Neuronal stem cell (in vitro differentiated cells): Measurements from ENCODE around the gene RANBP17.

ENCODE experiments used
- DNase-seq: peaks from one replicate; pipeline ENCODE4 v3.0.0-alpha.2; 2013; ENCODE audit warnings: low spot score
- H2AFZ ChIP-seq: one replicate; pipeline ENCODE4 v1.6.1; 2013; ENCODE audit warnings: mild to moderate bottlenecking, low read length, inconsistent platforms
- H2AK5ac ChIP-seq: 2 replicates; pipeline ENCODE4 v1.6.1; 2013; ENCODE audit warnings: low read depth, mild to moderate bottlenecking, inconsistent platforms, low read length, moderate library complexity, mixed read lengths
- H2BK120ac ChIP-seq: 2 replicates; pipeline ENCODE4 v1.6.1; 2013; ENCODE audit warnings: low read depth, mild to moderate bottlenecking, inconsistent platforms, low read length, moderate library complexity, mixed read lengths
- H2BK12ac ChIP-seq: one replicate; pipeline ENCODE4 v1.6.1; 2013; ENCODE audit warnings: low read length, inconsistent platforms
- H2BK15ac ChIP-seq: 2 replicates; pipeline ENCODE4 v1.6.1; 2013; ENCODE audit warnings: mild to moderate bottlenecking, low read length, inconsistent platforms, mixed read lengths
- H2BK5ac ChIP-seq: one replicate; pipeline ENCODE4 v1.6.1; 2013; ENCODE audit warnings: inconsistent platforms, mild to moderate bottlenecking, low read length, moderate library complexity
- H3K14ac ChIP-seq: one replicate; pipeline ENCODE4 v1.6.1; 2013; ENCODE audit warnings: low read length, inconsistent platforms
- H3K18ac ChIP-seq: 2 replicates; pipeline ENCODE4 v1.6.1; 2013; ENCODE audit warnings: low read length, inconsistent platforms
- H3K23ac ChIP-seq: 2 replicates; pipeline ENCODE4 v1.6.1; 2013; ENCODE audit warnings: low read depth, mild to moderate bottlenecking, mixed read lengths, low read length, inconsistent platforms; ENCODE audit not compliant: poor library complexity
- H3K27ac ChIP-seq: replicated peaks from 3 replicates; pipeline ENCODE4 v1.5.1; 2013; ENCODE audit warnings: low read length, inconsistent platforms
- H3K27me3 ChIP-seq, 3 experiments: 2 replicates each; pipeline ENCODE4 v1.6.1; 2013; ENCODE audit warnings: low read length in 3 of 3, mild to moderate bottlenecking in 2 of 3, inconsistent platforms in 1 of 3, low read depth in 1 of 3, mixed read lengths in 1 of 3, moderate library complexity in 1 of 3; ENCODE audit not compliant: control insufficient read depth in 3 of 3, insufficient read depth in 3 of 3
- H3K36me3 ChIP-seq, 2 donors: replicated peaks in 1 of 2; 2 replicates each; pipeline ENCODE4 v1.6.1; 2013; ENCODE audit warnings: low read length in 2 of 2; ENCODE audit not compliant: control insufficient read depth in 2 of 2, insufficient read depth in 2 of 2
- H3K4ac ChIP-seq: 2 replicates; pipeline ENCODE4 v1.6.1; 2013; ENCODE audit warnings: inconsistent platforms, mild to moderate bottlenecking, low read length, moderate library complexity
- H3K4me1 ChIP-seq, 2 donors: 1 replicate in 1 of 2; 2 replicates in 1 of 2; pipeline ENCODE4 v1.6.1; 2013; ENCODE audit warnings: low read length in 2 of 2, low read depth in 1 of 2; ENCODE audit not compliant: control insufficient read depth in 2 of 2, insufficient read depth in 1 of 2
- H3K4me2 ChIP-seq: one replicate; pipeline ENCODE4 v1.6.1; 2013; ENCODE audit warnings: mild to moderate bottlenecking, low read length, inconsistent platforms; ENCODE audit not compliant: insufficient read depth, poor library complexity, severe bottlenecking
- H3K4me3 ChIP-seq, 2 donors: 2 replicates each; pipeline ENCODE4 v1.5.1; 2013; ENCODE audit warnings: low read length in 2 of 2, mild to moderate bottlenecking in 2 of 2, inconsistent platforms in 1 of 2, moderate library complexity in 1 of 2
- H3K79me1 ChIP-seq: one replicate; pipeline ENCODE4 v1.6.1; 2013; ENCODE audit warnings: low read depth, mild to moderate bottlenecking, inconsistent platforms, low read length, moderate library complexity
- H3K9ac ChIP-seq: one replicate; pipeline ENCODE4 v1.6.1; 2013; ENCODE audit warnings: mild to moderate bottlenecking, low read depth, low read length, inconsistent platforms; ENCODE audit not compliant: poor library complexity
- H3K9me3 ChIP-seq, 2 donors: replicated peaks in 1 of 2; 2 replicates each; pipeline versions ENCODE3 to v1.6.1; 2013; ENCODE audit warnings: low read length in 2 of 2, mild to moderate bottlenecking in 2 of 2, inconsistent platforms in 1 of 2, low read depth in 1 of 2, mixed read lengths in 1 of 2, moderate library complexity in 1 of 2; ENCODE audit not compliant: control insufficient read depth in 2 of 2, insufficient read depth in 1 of 2
- H4K8ac ChIP-seq: one replicate; pipeline ENCODE4 v1.6.1; 2013; ENCODE audit warnings: low read depth, mild to moderate bottlenecking, inconsistent platforms, low read length, moderate library complexity
- H4K91ac ChIP-seq: one replicate; pipeline ENCODE4 v1.6.1; 2013; ENCODE audit warnings: low read length, low read depth, mild to moderate bottlenecking, inconsistent platforms; ENCODE audit not compliant: poor library complexity
- WGBS, 2 donors: extraction: QIAGEN DNeasy Blood & Tissue Kit; methylation state at CpG; one replicate each; pipeline ENCODE4 v1.1.7; 2013; ENCODE audit warnings: missing lambda C conversion rate in 2 of 2, mixed read lengths in 1 of 2; ENCODE audit not compliant: insufficient read length in 2 of 2, insufficient replicate concordance in 1 of 2; ENCODE audit errors: extremely low coverage in 2 of 2; 5-methylcytosine and 5-hydroxymethylcytosine counted together

Gene RANBP17

GRCh38 chr5:171313481-171314206 lies 451.8 kb downstream of the RANBP17 start:
- Histone ChIP-seq H3K4me2 (no peak overlapping the region), H2BK120ac (no peak overlapping the region), H3K27me3 (peaks cover 81 to 100% (median 98%) of the 10 kb centered on the region in 3 experiments), H3K9me3 (peaks cover 0 to 4% of the 10 kb centered on the region in 2 donors), H3K14ac (no peak overlapping the region), H3K79me1 (no peaks in the 10 kb centered on the region), H3K4me1 (peaks cover 6 to 16% of the 10 kb centered on the region in 2 donors), H3K23ac (no peak overlapping the region), H4K8ac (no peak overlapping the region), H2BK5ac (no peak overlapping the region), H3K4me3 (no peak overlapping the region), H2BK12ac (no peak overlapping the region), H3K36me3 (no peaks in the 10 kb centered on the region), H3K27ac (no peak overlapping the region), H2BK15ac (no peak overlapping the region), H4K91ac (no peak overlapping the region), H3K4ac (no peak overlapping the region), H2AK5ac (peak overlapping the region; percentile 28), H3K18ac (peak overlapping the region; percentile 80), H2AFZ (peak overlapping the region; percentile 35), H3K9ac (peak overlapping the region; percentile 21)
- no CpG with 5 or more reads among the region's 37 CpGs for WGBS, 2 donors
- DNase-seq = no peak

GRCh38 chr5:171314728-171315385 lies 453.0 kb downstream of the RANBP17 start:
- Histone ChIP-seq H2BK5ac (peak overlapping the region; percentile 75), H3K18ac (peak overlapping the region; percentile 64), H2BK12ac (no peak overlapping the region), H2BK15ac (no peak overlapping the region), H3K4me3 (no peak overlapping the region), H3K79me1 (no peaks in the 10 kb centered on the region), H3K36me3 (no peaks in the 10 kb centered on the region), H3K14ac (no peak overlapping the region), H4K8ac (no peak overlapping the region), H3K9ac (peak overlapping the region; percentile 44), H3K23ac (peak overlapping the region; percentile 80), H2AFZ (peak overlapping the region; percentile 61), H2BK120ac (peak overlapping the region; percentile 17), H4K91ac (no peak overlapping the region), H3K27ac (no peak overlapping the region), H2AK5ac (peak overlapping the region; percentile 91), H3K27me3 (peaks cover 73 to 99% (median 98%) of the 10 kb centered on the region in 3 experiments), H3K4me1 (peaks cover 6 to 14% of the 10 kb centered on the region in 2 donors), H3K4me2 (peak overlapping the region; percentile 4), H3K9me3 (peaks cover 0 to 4% of the 10 kb centered on the region in 2 donors), H3K4ac (no peak overlapping the region)
- no peak for DNase-seq
- WGBS, 2 donors = no CpG with 5 or more reads among the region's 53 CpGs

GRCh38 chr5:171315386-171315891 lies 453.6 kb downstream of the RANBP17 start:
- peak overlapping the region; percentile 17 for H2BK120ac ChIP-seq
- no peak overlapping the region for H3K4me3 ChIP-seq
- peak overlapping the region; percentile 4 for H3K4me2 ChIP-seq
- H3K4me1 ChIP-seq = peaks cover 6 to 14% of the 10 kb centered on the region in 2 donors
- no peak overlapping the region for H3K14ac ChIP-seq
- H3K27me3 ChIP-seq = peaks cover 68 to 98% (median 97%) of the 10 kb centered on the region in 3 experiments
- H2BK15ac ChIP-seq = no peak overlapping the region
- peak overlapping the region; percentile 91 for H2AK5ac ChIP-seq
- H2BK12ac ChIP-seq = no peak overlapping the region
- no peak overlapping the region for H3K23ac ChIP-seq
- DNase-seq = no peak
- H3K27ac ChIP-seq = no peak overlapping the region
- no peaks in the 10 kb centered on the region for H3K79me1 ChIP-seq
- no peak overlapping the region for H3K4ac ChIP-seq
- no peak overlapping the region for H4K91ac ChIP-seq
- H3K18ac ChIP-seq = peak overlapping the region; percentile 64
- H2BK5ac ChIP-seq = peak overlapping the region; percentile 75
- H2AFZ ChIP-seq = peak overlapping the region; percentile 61
- H4K8ac ChIP-seq = no peak overlapping the region
- WGBS, 2 donors = no CpG with 5 or more reads among the region's 36 CpGs
- H3K9me3 ChIP-seq = peaks cover 0 to 4% of the 10 kb centered on the region in 2 donors
- peak overlapping the region; percentile 44 for H3K9ac ChIP-seq
- H3K36me3 ChIP-seq = no peaks in the 10 kb centered on the region

GRCh38 chr5:171315925-171316257 lies 454.1 kb downstream of the RANBP17 start:
- no peak overlapping the region for H3K14ac ChIP-seq
- peak overlapping the region; percentile 90 for H2AFZ ChIP-seq
- peak overlapping the region; percentile 72 for H2AK5ac ChIP-seq
- no peaks in the 10 kb centered on the region for H3K36me3 ChIP-seq
- H3K4me3 ChIP-seq = no peak overlapping the region
- H4K8ac ChIP-seq = no peak overlapping the region
- H2BK12ac ChIP-seq = no peak overlapping the region
- H3K4me1 ChIP-seq = peaks cover 3 to 14% of the 10 kb centered on the region in 2 donors
- no peak overlapping the region for H3K18ac ChIP-seq
- no peak overlapping the region for H3K4me2 ChIP-seq
- H3K27ac ChIP-seq = no peak overlapping the region
- H2BK5ac ChIP-seq = no peak overlapping the region
- H3K4ac ChIP-seq = no peak overlapping the region
- no peak for DNase-seq
- no peak overlapping the region for H3K23ac ChIP-seq
- peaks cover 0 to 4% of the 10 kb centered on the region in 2 donors for H3K9me3 ChIP-seq
- H3K79me1 ChIP-seq = no peaks in the 10 kb centered on the region
- H2BK120ac ChIP-seq = no peak overlapping the region
- H4K91ac ChIP-seq = no peak overlapping the region
- H3K27me3 ChIP-seq = peaks cover 64 to 98% (median 93%) of the 10 kb centered on the region in 3 experiments
- WGBS, 2 donors = no CpG with 5 or more reads among the region's 20 CpGs
- no peak overlapping the region for H2BK15ac ChIP-seq
- H3K9ac ChIP-seq = no peak overlapping the region
